Measurements from ENCODE around the gene MACROD2.
"Not testable (repeated sequence)": the region's sequence is repeated elsewhere in the genome, so short reads cannot be mapped to it uniquely, and the experiment has no call there.

GRCh38 chr20:14226051-14227049, 231.0 kb downstream of the MACROD2 start:
- not testable (repeated sequence) for TF ChIP-seq POLR2A, CTCF (IDR thresholded peaks at IDR 0.05)
